ENCODE measurements around the gene PRKRIP1.

PRKRIP1 gene

DNA sequence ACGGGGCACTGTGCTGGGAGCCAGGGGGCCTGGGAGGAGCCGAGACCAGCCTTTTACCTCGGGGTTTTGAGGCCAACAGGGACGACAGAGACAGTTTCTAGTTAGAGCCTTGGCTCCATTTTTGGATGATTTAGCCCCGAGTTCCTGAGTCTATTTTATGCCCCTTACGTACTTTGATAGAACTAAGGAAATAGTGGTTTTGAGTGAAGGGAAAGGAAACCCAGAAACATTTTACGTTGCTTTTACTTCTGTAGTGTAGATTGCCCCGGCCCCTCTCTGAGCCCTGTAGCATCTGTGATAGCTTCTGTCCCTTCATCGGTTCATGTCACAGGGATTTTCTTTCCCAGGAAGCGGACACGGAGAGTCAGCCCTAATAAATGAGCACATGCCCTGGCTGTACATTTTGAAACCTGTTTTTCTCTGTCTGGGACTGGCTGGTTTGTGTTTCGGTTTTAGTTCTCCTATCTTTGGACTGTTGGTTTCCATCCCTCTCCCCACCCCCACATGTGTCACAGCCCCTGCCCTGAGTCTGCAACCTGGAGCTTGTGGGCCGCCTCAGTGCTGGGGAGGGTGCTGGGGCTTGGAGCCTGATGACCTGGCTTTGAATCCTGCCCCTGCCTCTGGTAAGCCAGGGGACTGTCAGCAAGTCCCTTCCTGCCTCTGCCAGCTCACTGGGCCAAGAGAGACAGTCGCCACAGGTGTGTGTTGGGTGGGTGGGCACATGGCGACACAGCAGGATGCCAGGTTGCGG lies 30.3 kb downstream of the PRKRIP1 start:
- no peaks in the 10 kb centered on the region for H3K79me2 ChIP-seq (ENCODE audit: insufficient read depth, low read length)
- H3K9me2 ChIP-seq (ENCODE audit: low read depth, low read length), result no peaks in the 10 kb centered on the region
- H3K9ac ChIP-seq (ENCODE audit: low read length), result peak overlapping the region; percentile 77
- no peak for TF ChIP-seq EZH2 (IDR thresholded peaks at IDR 0.05; ENCODE audit: borderline replicate concordance, low read length)
- TF ChIP-seq, protein P1, sequence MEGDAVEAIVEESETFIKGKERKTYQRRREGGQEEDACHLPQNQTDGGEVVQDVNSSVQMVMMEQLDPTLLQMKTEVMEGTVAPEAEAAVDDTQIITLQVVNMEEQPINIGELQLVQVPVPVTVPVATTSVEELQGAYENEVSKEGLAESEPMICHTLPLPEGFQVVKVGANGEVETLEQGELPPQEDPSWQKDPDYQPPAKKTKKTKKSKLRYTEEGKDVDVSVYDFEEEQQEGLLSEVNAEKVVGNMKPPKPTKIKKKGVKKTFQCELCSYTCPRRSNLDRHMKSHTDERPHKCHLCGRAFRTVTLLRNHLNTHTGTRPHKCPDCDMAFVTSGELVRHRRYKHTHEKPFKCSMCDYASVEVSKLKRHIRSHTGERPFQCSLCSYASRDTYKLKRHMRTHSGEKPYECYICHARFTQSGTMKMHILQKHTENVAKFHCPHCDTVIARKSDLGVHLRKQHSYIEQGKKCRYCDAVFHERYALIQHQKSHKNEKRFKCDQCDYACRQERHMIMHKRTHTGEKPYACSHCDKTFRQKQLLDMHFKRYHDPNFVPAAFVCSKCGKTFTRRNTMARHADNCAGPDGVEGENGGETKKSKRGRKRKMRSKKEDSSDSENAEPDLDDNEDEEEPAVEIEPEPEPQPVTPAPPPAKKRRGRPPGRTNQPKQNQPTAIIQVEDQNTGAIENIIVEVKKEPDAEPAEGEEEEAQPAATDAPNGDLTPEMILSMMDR (IDR thresholded peaks at IDR 0.05; ENCODE audit: low read length), result no peak
- peaks cover 29% of the 10 kb centered on the region for H3K36me3 ChIP-seq (ENCODE audit: insufficient read depth, low read length)
- peak overlapping the region; percentile 71 for H3K4me2 ChIP-seq (ENCODE audit: low read length)
- no peaks in the 10 kb centered on the region for H4K20me1 ChIP-seq (ENCODE audit: insufficient read depth, low read length)
- peak overlapping the region; percentile 55 for H3K4me3 ChIP-seq (ENCODE audit: low read depth, low read length, poor library complexity, severe bottlenecking)
- H3K27ac ChIP-seq (ENCODE audit: low read depth, low read length, poor library complexity, severe bottlenecking), result peak overlapping the region; percentile 98
- peaks cover 78% of the 10 kb centered on the region for H3K4me1 ChIP-seq (ENCODE audit: insufficient read depth, low read length, severe bottlenecking)
- H3K27me3 ChIP-seq (ENCODE audit: insufficient read depth, low read length), result no peaks in the 10 kb centered on the region
- no peaks in the 10 kb centered on the region for H3K9me3 ChIP-seq (ENCODE audit: low read length)
- H2AFZ ChIP-seq (ENCODE audit: low read length), result no peak overlapping the region
- H3F3A ChIP-seq (ENCODE audit: insufficient read depth, low read length), result peaks cover 9% of the 10 kb centered on the region; the same call in 1 of the 2 replicates

DNA sequence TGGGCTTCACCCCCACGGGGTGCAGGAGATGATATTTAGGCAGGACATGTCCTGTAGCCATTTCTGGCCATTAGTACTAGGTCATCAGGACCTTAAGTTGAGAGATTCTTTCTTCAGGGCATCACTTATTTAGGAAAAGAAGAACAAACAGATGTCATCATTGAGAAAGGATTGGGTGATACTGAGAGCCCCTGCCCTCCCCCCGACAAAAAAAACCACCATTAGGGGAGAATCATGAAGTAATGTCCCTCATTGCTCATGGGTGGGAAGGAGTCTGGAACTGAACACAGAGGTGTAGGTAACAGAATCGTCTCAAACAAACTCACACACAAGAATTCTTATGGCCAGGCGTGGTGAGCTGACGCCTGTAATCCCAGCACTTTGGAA lies 30.8 kb downstream of the PRKRIP1 start:
- Histone ChIP-seq H3K9ac (ENCODE audit: low read length) (peak overlapping the region; percentile 77), H2AFZ (ENCODE audit: low read length) (no peak overlapping the region), H3K79me2 (ENCODE audit: insufficient read depth, low read length) (no peaks in the 10 kb centered on the region), H3K4me1 (ENCODE audit: insufficient read depth, low read length, severe bottlenecking) (peaks cover 80% of the 10 kb centered on the region), H3K4me2 (ENCODE audit: low read length) (peak overlapping the region; percentile 71), H3K9me3 (ENCODE audit: low read length) (no peaks in the 10 kb centered on the region), H3K36me3 (ENCODE audit: insufficient read depth, low read length) (peaks cover 25% of the 10 kb centered on the region), H3F3A (ENCODE audit: insufficient read depth, low read length) (peaks cover 14% of the 10 kb centered on the region), H3K27ac (ENCODE audit: low read depth, low read length, poor library complexity, severe bottlenecking) (peak overlapping the region; percentile 98), H3K4me3 (ENCODE audit: low read depth, low read length, poor library complexity, severe bottlenecking) (peak overlapping the region; percentile 55), H3K9me2 (ENCODE audit: low read depth, low read length) (no peaks in the 10 kb centered on the region), H3K27me3 (ENCODE audit: insufficient read depth, low read length) (no peaks in the 10 kb centered on the region), H4K20me1 (ENCODE audit: insufficient read depth, low read length) (no peaks in the 10 kb centered on the region)
- TF ChIP-seq EZH2 (IDR thresholded peaks at IDR 0.05; ENCODE audit: borderline replicate concordance, low read length), result no peak
- TF ChIP-seq, protein P1 (IDR thresholded peaks at IDR 0.05; ENCODE audit: low read length), result no peak

DNA sequence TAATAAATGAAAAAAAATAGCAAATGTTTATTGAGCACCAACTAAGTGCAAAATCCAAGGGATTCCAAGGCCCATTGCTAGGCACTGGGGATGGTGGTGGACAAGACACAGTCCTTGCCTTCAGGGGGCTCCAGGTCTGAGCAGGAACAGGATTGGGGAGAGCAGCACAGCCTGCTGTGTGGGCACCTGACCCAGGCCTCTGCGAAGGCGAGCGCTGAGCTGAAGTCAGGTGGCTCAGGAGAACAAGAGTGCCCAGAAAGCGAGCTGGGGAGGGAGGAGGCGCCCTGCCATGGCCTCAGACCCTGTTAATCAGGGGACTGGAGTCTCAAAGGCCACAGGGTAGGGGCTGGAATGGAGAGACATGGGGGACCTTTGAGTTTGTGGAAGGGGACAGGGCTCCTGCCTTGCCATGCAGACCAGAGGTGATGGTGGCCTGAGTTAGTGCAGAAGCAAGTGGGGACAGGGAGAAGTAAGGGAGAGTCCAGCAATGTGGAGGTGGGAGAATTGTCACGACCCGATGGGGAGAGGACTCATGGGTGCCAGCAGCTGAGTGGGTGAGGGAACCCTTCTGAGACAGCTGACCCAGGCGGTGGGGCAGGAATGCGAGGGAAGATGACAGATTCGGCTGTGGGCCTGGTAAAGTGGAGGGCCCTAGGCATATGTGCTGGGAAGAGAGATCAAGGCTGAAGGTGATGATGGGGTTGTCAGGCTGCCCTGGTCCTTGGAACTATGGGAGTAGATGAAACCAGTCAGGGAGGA lies 33.2 kb downstream of the PRKRIP1 start:
- no peak for TF ChIP-seq EZH2 (IDR thresholded peaks at IDR 0.05; ENCODE audit: borderline replicate concordance, low read length)
- TF ChIP-seq, protein P1 (IDR thresholded peaks at IDR 0.05; ENCODE audit: low read length), result no peak
- no peaks in the 10 kb centered on the region for H3K27me3 ChIP-seq (ENCODE audit: insufficient read depth, low read length)
- peaks cover 80% of the 10 kb centered on the region for H3K4me1 ChIP-seq (ENCODE audit: insufficient read depth, low read length, severe bottlenecking)
- peaks cover 15% of the 10 kb centered on the region for H3F3A ChIP-seq (ENCODE audit: insufficient read depth, low read length)
- H3K79me2 ChIP-seq (ENCODE audit: insufficient read depth, low read length), result peaks cover 7% of the 10 kb centered on the region
- peak overlapping the region; percentile 98 for H3K27ac ChIP-seq (ENCODE audit: low read depth, low read length, poor library complexity, severe bottlenecking)
- peak overlapping the region; percentile 14; the same call in 1 of the 2 replicates for H3K9ac ChIP-seq (ENCODE audit: low read length)
- peaks cover 27% of the 10 kb centered on the region for H3K36me3 ChIP-seq (ENCODE audit: insufficient read depth, low read length)
- H3K9me2 ChIP-seq (ENCODE audit: low read depth, low read length), result no peaks in the 10 kb centered on the region
- H2AFZ ChIP-seq (ENCODE audit: low read length), result no peak overlapping the region
- H3K4me2 ChIP-seq (ENCODE audit: low read length), result no peak overlapping the region; the same call in 1 of the 2 replicates
- no peaks in the 10 kb centered on the region for H4K20me1 ChIP-seq (ENCODE audit: insufficient read depth, low read length)
- no peaks in the 10 kb centered on the region for H3K9me3 ChIP-seq (ENCODE audit: low read length)
- H3K4me3 ChIP-seq (ENCODE audit: low read depth, low read length, poor library complexity, severe bottlenecking), result no peak overlapping the region
